ENCODE results near the gene KRTAP10-1. TPM values are rescaled to one million over a fixed set of nuclear protein-coding genes. Genes with fewer than 3 reads are reported as not detected.

The KRTAP10-1 gene
- total RNA-seq, 2 donors from 2014 or later = not detected

DNA sequence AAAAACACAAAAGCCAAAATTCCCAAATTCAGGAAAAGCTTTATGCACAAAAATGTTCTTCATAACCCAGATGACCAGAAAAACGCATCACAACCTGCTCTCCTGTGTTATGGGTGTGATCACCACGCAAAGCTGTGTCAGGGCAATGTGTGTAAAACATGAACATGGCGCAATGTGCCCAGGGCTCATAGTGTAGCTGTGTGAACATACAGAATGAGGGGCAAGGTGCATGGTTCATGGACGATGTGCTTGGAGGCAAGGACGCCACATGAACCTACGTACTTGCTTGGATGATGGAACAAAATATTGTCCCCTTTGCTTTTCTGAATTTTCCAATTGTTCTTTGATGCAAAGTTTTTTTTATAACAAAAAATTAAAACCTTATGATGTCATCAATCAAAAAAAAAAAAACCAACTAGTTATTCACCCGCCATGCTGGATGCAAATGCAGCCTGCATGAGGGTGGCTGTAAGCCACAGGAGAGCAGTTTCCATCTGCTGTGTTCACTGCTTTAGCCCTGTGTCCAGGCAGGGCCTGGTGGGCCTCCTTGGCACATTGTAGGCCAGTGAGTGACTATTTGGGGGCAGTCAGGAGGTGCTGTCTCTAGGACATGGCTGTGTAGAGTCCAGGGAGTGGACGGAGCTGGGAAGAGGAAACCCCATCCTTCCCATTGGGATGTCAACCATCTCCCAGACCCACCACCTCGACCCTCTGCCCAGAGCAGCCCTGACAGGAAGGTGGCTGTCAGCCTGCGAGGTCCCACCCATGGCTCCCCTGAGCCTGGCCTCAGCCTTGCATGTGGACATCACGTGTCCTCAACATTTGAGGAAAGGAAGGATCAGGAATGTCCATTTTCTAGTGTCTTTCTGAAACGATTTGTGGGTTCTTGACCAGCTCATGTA is 13.6 kb downstream of the KRTAP10-1 start:
- ATAC-seq (replicated peaks in 1 of 2) = no peak
- H3K4me3 Mint-ChIP-seq = no peak overlapping the region
- no peaks in the 10 kb centered on the region for H3K36me3 Mint-ChIP-seq (ENCODE audit: insufficient read depth in 2 of 2)
- H3K4me1 Mint-ChIP-seq (ENCODE audit: low read depth) = no peaks in the 10 kb centered on the region
- no peaks in the 10 kb centered on the region for H3K9me3 Mint-ChIP-seq
- no peaks in the 10 kb centered on the region for H3K27me3 Mint-ChIP-seq (ENCODE audit: low read depth)
- no peak for DNase-seq
- no peak overlapping the region for H3K27ac Mint-ChIP-seq

DNA sequence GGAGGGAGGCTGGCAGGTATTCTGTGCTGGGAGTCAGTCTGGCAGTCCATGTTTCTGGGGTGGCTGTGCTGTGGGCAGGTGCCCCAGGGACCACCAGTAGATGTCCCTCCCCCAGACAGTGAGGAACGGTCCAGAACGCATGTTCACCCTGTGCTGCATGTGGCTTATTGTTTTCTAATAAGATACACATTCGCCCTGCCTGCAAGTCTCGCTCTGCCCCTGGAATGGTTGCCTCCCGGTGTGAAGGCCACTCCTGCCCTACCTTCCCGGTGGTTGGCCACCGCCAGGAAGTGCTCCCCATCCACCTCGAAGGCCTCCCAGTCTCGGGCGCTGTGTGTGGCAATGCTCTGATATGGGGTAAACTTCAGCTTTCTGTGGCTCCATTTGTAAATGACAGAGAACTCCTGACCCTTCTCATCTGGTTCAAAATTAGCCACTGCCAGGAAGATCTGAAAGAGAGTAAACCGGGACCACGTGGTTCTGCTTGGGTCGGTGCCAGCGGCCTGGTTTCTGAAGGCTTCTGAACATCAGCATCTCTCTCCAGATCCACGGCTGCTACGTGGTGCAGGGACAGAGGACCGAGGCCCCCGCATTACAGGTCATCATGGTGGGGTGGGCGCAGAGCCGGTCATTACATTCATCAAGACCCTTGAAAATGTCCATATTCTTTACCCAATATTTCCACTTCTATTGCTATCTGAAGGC is 14.5 kb downstream of the KRTAP10-1 start:
- Mint-ChIP-seq H3K27ac (no peak overlapping the region), H3K27me3 (ENCODE audit: low read depth) (no peaks in the 10 kb centered on the region), H3K4me1 (ENCODE audit: low read depth) (no peaks in the 10 kb centered on the region), H3K36me3 (ENCODE audit: insufficient read depth in 2 of 2) (no peaks in the 10 kb centered on the region), H3K4me3 (no peak overlapping the region), H3K9me3 (no peaks in the 10 kb centered on the region)
- no peak for ATAC-seq (replicated peaks in 1 of 2)
- no peak for DNase-seq

DNA sequence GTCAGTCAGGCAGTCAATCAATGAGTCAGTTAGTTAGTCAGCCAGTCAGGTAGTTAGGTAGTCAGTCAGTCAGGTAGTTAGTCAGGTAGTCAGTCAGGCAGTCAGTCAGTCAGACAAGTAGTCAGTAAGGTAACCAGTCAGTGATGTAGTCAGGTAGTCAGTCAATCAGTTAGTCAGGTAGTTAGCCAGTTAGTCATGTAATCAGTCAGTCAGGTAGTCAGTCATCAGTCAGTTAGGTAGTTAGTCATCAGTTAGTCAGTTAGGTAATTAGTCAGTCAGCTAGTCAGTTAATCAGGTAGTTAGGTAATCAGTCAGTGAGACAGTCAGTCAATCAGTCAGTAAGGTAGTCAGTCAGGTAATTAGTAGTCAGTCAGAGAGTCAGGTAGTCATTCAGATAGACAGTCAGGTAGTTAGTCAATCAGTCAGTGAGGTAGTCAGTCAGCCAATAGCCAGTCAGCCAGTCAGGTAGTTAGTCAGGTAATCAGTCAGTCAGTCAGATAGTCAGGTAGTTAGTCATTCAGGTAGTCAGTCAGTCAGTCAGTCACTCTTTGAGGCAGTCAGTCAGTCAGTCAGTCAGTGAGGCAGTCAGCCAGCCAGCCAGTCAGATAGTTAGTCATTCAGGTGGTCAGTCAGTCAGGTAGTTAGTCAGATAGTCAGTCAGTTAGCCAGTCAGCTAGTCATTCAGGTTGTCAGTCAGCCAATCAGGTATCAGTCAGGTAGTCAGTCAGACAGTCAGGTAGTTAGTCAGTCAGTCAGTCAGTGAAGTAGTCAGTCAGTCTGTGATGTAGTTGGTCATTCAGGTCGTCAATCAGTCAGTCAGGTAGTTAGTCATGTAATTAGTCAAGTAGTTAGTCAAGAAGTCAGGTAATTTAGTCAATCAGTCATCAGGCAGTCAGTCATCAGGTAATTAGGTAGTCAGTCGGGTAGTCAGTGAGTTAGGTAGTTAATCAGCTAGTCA is 15.3 kb downstream of the KRTAP10-1 start:
- H3K4me3 Mint-ChIP-seq = no peak overlapping the region
- H3K4me1 Mint-ChIP-seq (ENCODE audit: low read depth) = no peaks in the 10 kb centered on the region
- H3K36me3 Mint-ChIP-seq (ENCODE audit: insufficient read depth in 2 of 2) = no peaks in the 10 kb centered on the region
- no peaks in the 10 kb centered on the region for H3K9me3 Mint-ChIP-seq
- H3K27me3 Mint-ChIP-seq (ENCODE audit: low read depth) = no peaks in the 10 kb centered on the region
- ATAC-seq (replicated peaks in 1 of 2) (peak; percentile 54 to 61), DNase-seq (no peak)
- H3K27ac Mint-ChIP-seq = no peak overlapping the region

DNA sequence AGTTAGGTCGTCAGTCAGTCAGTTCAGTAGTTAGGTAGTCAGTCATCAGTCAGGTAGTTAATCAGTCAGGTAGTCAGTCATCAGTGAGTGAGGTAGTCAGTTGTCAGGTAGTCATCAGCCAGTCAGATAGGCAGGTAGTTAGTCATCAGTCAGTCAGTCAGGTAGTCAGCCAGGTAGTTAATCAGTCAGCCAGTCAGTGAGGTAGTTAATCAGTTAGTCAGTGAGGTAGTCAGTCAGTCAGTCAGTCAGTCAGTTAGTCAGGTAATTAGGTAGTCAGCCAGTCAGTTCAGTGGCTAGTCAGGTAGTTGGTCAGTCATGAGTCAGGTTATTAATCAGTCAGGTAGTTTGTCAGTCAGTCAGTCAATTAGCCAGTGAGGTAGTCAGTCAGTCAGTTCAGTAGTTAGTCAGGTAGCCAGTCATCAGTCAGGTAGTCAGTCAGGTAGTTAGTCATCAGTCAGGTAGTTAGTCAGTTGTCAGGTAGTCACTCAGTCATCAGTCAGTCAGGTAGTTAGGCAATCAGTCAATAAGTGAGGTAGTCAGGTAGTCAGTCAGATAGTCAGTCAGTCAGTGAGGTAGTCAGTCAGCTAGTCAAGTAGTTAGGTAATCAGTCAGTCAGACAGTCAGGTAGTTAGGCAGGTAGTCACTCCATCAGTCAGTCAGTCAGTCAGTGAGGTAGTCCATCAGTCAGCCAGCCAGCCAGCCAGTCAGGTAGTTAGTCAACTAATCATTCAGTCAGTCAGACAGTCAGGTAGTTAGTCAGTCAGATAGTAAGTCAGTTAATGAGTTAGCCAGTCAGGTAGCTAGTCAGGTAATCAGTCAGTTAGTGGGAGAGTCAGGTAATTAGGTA is 16.2 kb downstream of the KRTAP10-1 start:
- Mint-ChIP-seq H3K9me3 (no peaks in the 10 kb centered on the region), H3K36me3 (ENCODE audit: insufficient read depth in 2 of 2) (no peaks in the 10 kb centered on the region), H3K4me3 (no peak overlapping the region), H3K27ac (no peak overlapping the region), H3K4me1 (ENCODE audit: low read depth) (no peaks in the 10 kb centered on the region), H3K27me3 (ENCODE audit: low read depth) (no peaks in the 10 kb centered on the region)
- peak; percentile 23 to 30 for ATAC-seq (replicated peaks in 1 of 2)
- DNase-seq = no peak

DNA sequence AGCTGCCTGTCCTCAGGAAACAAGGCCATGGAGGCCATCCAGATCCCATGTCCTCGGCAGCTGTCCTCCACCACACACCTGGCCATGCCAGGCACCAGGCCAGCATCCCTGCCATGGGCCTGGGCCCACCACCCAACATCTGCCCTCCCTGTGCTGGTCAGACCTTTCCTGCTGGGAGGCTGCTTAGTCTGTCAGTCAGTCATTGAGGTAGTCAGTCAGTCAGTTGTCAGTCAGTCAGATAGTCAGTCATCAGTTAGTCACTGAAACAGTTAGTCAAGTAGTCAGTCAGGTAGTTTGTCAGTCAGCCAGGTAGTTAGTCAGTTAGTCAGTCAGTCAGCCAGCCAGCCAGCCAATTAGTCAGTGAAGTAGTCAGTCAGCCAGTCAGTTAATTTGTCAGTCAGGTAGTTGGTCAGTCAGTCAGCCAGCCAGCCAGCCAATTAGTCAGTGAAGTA is 17.2 kb downstream of the KRTAP10-1 start:
- ATAC-seq (replicated peaks in 1 of 2) (no peak), DNase-seq (no peak)
- no peaks in the 10 kb centered on the region for H3K27me3 Mint-ChIP-seq (ENCODE audit: low read depth)
- H3K4me1 Mint-ChIP-seq (ENCODE audit: low read depth) = no peaks in the 10 kb centered on the region
- no peak overlapping the region for H3K27ac Mint-ChIP-seq
- H3K36me3 Mint-ChIP-seq (ENCODE audit: insufficient read depth in 2 of 2) = no peaks in the 10 kb centered on the region
- no peak overlapping the region for H3K4me3 Mint-ChIP-seq
- H3K9me3 Mint-ChIP-seq = no peaks in the 10 kb centered on the region

DNA sequence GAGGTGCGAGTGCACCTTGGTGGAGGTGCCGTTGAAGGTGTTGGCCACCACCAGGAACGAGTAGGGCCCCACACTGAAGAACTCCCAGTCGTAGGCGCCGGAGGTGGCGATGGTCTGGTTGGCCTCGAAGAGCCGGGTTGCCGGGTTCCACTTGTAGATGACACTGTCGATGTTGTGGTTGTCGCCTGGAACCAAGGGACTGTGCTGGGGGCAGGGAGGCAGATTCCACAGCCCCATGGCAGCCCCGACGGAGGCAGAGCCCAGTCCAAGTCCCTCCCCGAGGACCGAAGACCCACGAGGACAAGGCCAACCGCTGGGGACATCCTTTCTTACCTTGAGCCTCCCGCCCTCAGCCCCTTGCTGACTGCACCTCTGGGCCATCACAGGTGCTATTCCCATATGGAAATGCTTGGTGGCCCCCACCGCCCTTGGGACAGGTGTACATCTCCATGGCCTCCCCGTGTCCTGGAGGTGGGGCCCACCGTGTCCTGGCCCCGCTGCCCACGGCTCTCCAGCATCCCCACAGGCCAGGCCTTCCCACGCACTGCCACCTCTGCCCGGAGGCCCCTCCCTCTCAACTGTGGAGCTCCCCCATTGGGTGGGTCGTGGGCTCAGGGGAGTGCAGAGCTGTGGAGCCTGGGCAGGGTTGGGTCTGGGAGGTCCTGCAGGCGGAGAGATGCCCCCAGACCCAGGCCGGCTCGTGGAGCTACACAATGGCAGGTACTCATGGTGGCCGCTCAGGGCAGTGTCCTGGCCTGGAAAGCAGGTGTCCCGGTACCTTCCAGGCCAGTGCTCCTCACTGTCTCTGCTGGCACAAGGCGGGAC is 17.9 kb downstream of the KRTAP10-1 start:
- no peak for DNase-seq
- no peak overlapping the region for H3K4me3 Mint-ChIP-seq
- no peaks in the 10 kb centered on the region for H3K9me3 Mint-ChIP-seq
- H3K27me3 Mint-ChIP-seq (ENCODE audit: low read depth) = no peaks in the 10 kb centered on the region
- no peak for ATAC-seq (replicated peaks in 1 of 2)
- no peak overlapping the region for H3K27ac Mint-ChIP-seq
- no peaks in the 10 kb centered on the region for H3K36me3 Mint-ChIP-seq (ENCODE audit: insufficient read depth in 2 of 2)
- no peaks in the 10 kb centered on the region for H3K4me1 Mint-ChIP-seq (ENCODE audit: low read depth)

DNA sequence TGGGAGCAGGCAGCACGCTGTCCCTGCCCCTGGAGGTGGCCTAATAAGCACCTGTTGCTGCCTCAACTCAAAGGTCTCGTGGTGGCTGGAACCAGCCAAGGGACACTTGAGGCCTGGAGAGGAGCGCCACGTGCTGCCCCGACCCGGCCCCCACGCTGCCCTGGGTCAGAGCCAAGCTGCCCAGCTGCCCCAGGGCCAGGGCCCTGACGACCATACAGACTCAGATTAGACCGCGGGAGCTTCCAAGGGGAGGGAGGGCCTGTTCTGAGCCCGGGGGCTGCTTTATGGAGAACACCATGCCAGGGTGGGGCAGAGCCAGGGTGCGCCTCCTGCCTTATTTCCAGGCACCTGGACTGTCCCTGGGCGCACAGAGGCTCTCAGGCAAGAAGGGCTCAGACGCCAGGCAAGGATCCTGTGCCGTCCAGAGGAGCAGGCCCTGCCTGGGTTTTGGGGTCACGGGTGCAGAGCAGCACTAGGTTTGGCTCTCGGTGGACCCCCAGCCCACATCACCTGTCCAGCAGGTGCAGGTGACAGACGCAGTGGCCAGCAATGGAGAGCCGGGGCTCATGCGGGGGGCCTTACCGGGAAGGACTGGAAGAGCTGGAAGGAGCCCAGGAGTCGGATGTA is 18.6 kb downstream of the KRTAP10-1 start:
- Mint-ChIP-seq H3K4me3 (no peak overlapping the region), H3K27me3 (ENCODE audit: low read depth) (no peaks in the 10 kb centered on the region), H3K36me3 (ENCODE audit: insufficient read depth in 2 of 2) (no peaks in the 10 kb centered on the region), H3K4me1 (ENCODE audit: low read depth) (no peaks in the 10 kb centered on the region), H3K27ac (no peak overlapping the region), H3K9me3 (no peaks in the 10 kb centered on the region)
- ATAC-seq (replicated peaks in 1 of 2) (no peak), DNase-seq (no peak)

DNA sequence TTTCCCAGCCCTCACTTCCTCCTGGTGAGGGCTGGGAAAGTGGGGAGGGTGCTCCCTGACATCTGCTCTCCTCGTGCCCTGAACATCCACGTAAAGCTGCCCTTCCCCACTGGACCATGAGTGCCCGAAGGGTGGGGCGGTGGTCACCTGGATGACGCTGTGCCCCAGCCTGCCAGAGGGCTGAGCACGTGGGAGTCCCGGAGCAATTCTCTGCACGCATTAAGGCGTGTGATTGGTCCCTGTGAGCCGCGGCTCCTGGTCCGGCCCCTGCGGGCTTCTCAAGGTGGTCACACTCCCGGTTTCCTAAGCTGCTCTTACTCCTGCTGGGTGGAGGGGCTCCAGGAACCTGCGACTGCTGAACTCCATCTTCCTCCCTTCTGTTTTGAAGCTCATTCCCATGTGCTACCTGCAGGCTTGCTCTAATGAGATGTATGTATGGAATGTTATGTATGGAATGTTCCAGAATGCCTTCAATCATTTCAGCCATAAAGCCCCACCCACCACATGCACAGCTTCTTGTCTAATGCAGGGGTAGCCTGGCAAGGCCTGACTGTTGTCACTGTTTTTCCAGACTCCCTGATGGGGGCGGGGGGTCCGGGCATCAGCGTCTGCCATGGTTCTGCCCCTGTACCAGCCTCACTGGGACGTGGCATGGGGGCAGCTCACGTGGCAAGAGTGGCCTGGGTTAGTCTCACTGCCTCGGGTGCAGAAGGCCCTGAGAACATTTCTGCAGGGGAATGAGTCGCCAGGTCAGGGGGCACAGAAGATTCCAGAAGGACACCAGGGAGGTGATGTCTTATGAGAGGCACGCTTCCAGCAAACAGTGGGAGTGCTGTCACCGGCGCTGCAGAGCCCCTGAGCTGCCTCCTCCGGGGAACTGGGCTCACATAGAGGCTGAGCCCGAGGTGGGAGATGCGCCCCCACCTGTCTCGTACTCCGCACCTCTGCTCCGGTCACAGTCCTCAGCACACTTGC is 19.4 kb downstream of the KRTAP10-1 start:
- ATAC-seq (replicated peaks in 1 of 2) (no peak), DNase-seq (no peak)
- H3K27ac Mint-ChIP-seq = no peak overlapping the region
- no peaks in the 10 kb centered on the region for H3K27me3 Mint-ChIP-seq (ENCODE audit: low read depth)
- no peaks in the 10 kb centered on the region for H3K4me1 Mint-ChIP-seq (ENCODE audit: low read depth)
- no peaks in the 10 kb centered on the region for H3K9me3 Mint-ChIP-seq
- no peak overlapping the region for H3K4me3 Mint-ChIP-seq
- no peaks in the 10 kb centered on the region for H3K36me3 Mint-ChIP-seq (ENCODE audit: insufficient read depth in 2 of 2)

DNA sequence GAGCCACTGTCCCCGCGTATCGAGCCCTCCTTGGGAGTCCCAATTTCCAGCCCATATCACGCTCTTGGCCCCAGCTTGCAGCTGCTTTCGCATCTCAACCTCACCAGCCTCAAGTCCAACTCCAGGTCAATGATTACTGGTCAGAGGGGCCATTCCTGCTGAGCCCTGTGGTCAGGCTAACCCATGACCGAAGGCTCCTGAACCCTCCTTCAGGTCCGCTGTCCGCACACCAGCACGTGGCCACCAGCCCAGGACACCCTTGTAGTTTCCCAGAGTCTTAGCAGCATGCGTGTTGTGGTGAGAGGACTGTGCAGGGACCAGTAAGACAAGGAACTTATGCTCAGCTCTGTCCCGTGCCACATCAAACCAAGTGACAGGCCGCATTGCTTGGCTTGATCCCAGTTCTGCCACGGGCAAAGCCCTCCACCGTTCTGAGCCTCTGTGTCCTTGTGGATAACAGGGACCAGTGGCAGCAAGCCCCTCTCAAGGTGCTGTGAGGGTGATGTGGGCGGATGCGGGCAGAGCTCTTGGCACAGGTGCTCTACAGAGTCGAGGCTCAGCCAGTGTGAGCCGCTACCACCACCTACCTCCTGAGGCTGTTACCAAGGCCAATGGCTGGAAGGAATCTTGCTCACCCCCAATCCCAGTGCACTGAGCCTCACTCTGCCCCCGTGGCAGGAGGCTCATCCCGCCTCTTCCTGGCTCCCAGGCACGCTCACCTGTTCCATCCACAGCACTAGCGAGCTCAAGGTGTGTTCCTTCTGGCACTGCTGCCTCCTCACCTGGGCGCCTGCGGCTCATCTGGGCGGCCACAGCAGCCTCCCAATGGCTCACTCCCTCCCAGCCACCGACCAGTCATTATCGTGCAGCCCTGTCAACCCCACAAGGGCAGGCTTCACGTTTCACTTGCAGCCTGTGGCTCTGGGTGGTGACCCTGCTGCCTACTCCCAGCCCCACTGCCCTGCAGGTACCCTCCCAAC is 20.4 kb downstream of the KRTAP10-1 start:
- ATAC-seq (replicated peaks in 1 of 2) (no peak), DNase-seq (no peak)
- H3K9me3 Mint-ChIP-seq = no peaks in the 10 kb centered on the region
- no peaks in the 10 kb centered on the region for H3K27me3 Mint-ChIP-seq (ENCODE audit: low read depth)
- H3K36me3 Mint-ChIP-seq (ENCODE audit: insufficient read depth in 2 of 2) = no peaks in the 10 kb centered on the region
- H3K4me1 Mint-ChIP-seq (ENCODE audit: low read depth) = no peaks in the 10 kb centered on the region
- no peak overlapping the region for H3K4me3 Mint-ChIP-seq
- no peak overlapping the region for H3K27ac Mint-ChIP-seq

DNA sequence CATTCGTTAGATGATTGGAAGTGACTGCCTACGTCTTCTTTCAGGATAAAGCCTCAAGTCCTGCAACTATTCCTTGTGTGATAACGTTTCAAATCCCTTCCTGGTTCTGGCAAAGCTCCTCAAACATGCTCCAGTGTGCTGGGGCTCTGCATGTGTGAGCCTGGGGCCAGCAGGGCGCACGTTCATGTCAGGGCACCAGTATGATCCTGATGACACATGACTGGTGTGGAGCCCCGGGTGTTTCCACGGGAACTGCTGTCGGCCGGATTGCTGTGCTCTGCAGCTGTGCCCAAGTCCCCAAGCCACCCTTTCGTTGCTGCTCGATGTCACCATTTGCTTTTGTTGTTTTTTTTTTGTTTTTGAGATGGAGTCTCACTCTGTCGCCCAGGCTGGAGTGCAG is 21.3 kb downstream of the KRTAP10-1 start:
- ATAC-seq (replicated peaks in 1 of 2) (no peak), DNase-seq (no peak)
- Mint-ChIP-seq H3K4me1 (ENCODE audit: low read depth) (no peaks in the 10 kb centered on the region), H3K9me3 (no peaks in the 10 kb centered on the region), H3K36me3 (ENCODE audit: insufficient read depth in 2 of 2) (no peaks in the 10 kb centered on the region), H3K27ac (no peak overlapping the region), H3K4me3 (no peak overlapping the region), H3K27me3 (ENCODE audit: low read depth) (no peaks in the 10 kb centered on the region)
